ENCODE results near the gene SCN9A. TPM values are rescaled to one million over a fixed set of nuclear protein-coding genes. Genes with fewer than 3 reads are reported as not detected.

SCN9A gene
- total and polyA plus RNA-seq, 9 of the 15 experiments (the other 6 are each of a cell fraction or from before 2014, with no cell fraction given), result 1.4 to 22.8 (median 7.1) TPM

- TF ChIP-seq EP300 (IDR thresholded peaks at IDR 0.05; ENCODE audit: low read length) (peak; percentile 88), NCOR1 (IDR thresholded peaks at IDR 0.05) (peak; percentile 20; the same call in 1 of the 2 replicates), CTBP1 (IDR thresholded peaks at IDR 0.05; ENCODE audit: borderline replicate concordance) (peak; percentile 43; the same call in 1 of the 2 replicates), CHCHD3 (CRISPR knock-in tag; IDR thresholded peaks at IDR 0.05) (no peak), RNF2 (IDR thresholded peaks at IDR 0.05) (peak; percentile 81; the same call in 1 of the 2 replicates), YY1 (IDR thresholded peaks at IDR 0.05; ENCODE audit: borderline replicate concordance in 1 of 3, control insufficient read depth in 1 of 3, extremely low read depth in 1 of 3, insufficient read depth in 3 of 3, insufficient read length in 1 of 3, insufficient replicate concordance in 2 of 3, low read depth in 1 of 3, low read length in 2 of 3) (peak in 1 of 3 experiments; percentile 50), MAFG (tag; conservative IDR thresholded peaks at IDR 0.05) (peak; percentile 98), ZNF778 (CRISPR knock-in tag; IDR thresholded peaks at IDR 0.05) (no peak), MAFK (IDR thresholded peaks at IDR 0.05; ENCODE audit: low read length) (peak; percentile 92), RBM17 (IDR thresholded peaks at IDR 0.05; ENCODE audit: borderline replicate concordance, low read depth, low read length) (no peak), ARNT (IDR thresholded peaks at IDR 0.05) (0 out of 4 replicates have a peak, but pooled peaks of 1 of the 2 experiments have one; percentile 81), CSDE1 (IDR thresholded peaks at IDR 0.05) (peak in 1 of 2 experiments; percentile 76; a peak in 1 of 4 replicates), ZNF699 (CRISPR knock-in tag; IDR thresholded peaks at IDR 0.05; ENCODE audit: insufficient replicate concordance) (no peak), NUFIP1 (IDR thresholded peaks at IDR 0.05; ENCODE audit: partially characterized antibody) (peak; percentile 67), NCOA1 (IDR thresholded peaks at IDR 0.05; ENCODE audit: low read depth) (0 out of 2 replicates have a peak, but pooled peaks have one; percentile 23), RFX1 (IDR thresholded peaks at IDR 0.05) (peak; percentile 97)
- TF ChIP-seq, protein P1, sequence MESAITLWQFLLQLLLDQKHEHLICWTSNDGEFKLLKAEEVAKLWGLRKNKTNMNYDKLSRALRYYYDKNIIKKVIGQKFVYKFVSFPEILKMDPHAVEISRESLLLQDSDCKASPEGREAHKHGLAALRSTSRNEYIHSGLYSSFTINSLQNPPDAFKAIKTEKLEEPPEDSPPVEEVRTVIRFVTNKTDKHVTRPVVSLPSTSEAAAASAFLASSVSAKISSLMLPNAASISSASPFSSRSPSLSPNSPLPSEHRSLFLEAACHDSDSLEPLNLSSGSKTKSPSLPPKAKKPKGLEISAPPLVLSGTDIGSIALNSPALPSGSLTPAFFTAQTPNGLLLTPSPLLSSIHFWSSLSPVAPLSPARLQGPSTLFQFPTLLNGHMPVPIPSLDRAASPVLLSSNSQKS (CRISPR knock-in tag; IDR thresholded peaks at IDR 0.05), result 0 out of 2 replicates have a peak, but pooled peaks have one; percentile 26
- TF ChIP-seq, protein P2, sequence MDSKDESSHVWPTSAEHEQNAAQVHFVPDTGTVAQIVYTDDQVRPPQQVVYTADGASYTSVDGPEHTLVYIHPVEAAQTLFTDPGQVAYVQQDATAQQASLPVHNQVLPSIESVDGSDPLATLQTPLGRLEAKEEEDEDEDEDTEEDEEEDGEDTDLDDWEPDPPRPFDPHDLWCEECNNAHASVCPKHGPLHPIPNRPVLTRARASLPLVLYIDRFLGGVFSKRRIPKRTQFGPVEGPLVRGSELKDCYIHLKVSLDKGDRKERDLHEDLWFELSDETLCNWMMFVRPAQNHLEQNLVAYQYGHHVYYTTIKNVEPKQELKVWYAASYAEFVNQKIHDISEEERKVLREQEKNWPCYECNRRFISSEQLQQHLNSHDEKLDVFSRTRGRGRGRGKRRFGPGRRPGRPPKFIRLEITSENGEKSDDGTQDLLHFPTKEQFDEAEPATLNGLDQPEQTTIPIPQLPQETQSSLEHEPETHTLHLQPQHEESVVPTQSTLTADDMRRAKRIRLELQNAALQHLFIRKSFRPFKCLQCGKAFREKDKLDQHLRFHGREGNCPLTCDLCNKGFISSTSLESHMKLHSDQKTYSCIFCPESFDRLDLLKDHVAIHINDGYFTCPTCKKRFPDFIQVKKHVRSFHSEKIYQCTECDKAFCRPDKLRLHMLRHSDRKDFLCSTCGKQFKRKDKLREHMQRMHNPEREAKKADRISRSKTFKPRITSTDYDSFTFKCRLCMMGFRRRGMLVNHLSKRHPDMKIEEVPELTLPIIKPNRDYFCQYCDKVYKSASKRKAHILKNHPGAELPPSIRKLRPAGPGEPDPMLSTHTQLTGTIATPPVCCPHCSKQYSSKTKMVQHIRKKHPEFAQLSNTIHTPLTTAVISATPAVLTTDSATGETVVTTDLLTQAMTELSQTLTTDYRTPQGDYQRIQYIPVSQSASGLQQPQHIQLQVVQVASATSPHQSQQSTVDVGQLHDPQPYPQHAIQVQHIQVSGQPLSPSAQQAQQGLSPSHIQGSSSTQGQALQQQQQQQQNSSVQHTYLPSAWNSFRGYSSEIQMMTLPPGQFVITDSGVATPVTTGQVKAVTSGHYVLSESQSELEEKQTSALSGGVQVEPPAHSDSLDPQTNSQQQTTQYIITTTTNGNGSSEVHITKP (IDR thresholded peaks at IDR 0.05; ENCODE audit: partially characterized antibody), result peak; percentile 57
- TF ChIP-seq, protein P3, sequence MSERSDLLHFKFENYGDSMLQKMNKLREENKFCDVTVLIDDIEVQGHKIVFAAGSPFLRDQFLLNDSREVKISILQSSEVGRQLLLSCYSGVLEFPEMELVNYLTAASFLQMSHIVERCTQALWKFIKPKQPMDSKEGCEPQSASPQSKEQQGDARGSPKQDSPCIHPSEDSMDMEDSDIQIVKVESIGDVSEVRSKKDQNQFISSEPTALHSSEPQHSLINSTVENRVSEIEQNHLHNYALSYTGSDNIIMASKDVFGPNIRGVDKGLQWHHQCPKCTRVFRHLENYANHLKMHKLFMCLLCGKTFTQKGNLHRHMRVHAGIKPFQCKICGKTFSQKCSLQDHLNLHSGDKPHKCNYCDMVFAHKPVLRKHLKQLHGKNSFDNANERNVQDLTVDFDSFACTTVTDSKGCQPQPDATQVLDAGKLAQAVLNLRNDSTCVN (CRISPR knock-in tag; IDR thresholded peaks at IDR 0.05), result peak; percentile 84
- TF ChIP-seq, protein P4, sequence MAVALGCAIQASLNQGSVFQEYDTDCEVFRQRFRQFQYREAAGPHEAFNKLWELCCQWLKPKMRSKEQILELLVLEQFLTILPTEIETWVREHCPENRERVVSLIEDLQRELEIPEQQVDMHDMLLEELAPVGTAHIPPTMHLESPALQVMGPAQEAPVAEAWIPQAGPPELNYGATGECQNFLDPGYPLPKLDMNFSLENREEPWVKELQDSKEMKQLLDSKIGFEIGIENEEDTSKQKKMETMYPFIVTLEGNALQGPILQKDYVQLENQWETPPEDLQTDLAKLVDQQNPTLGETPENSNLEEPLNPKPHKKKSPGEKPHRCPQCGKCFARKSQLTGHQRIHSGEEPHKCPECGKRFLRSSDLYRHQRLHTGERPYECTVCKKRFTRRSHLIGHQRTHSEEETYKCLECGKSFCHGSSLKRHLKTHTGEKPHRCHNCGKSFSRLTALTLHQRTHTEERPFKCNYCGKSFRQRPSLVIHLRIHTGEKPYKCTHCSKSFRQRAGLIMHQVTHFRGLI (CRISPR knock-in tag; IDR thresholded peaks at IDR 0.05), result peak; percentile 7; the same call in 1 of the 2 replicates
Measured at GRCh38 chr2:166357068-166357949, 18.4 kb downstream of the SCN9A start (continued).
